OCI-LY7 (cell line): ENCODE data around the gene PLCB1. TPM values are rescaled to one million over a fixed set of nuclear protein-coding genes. Genes with fewer than 3 reads are reported as not detected.

Experiments
- BruUV-seq: library from RNA; stranded (reverse); fragments of 400-500 nt; replicated peaks from 2 replicates; lab custom pipeline; 2021; lab: Mats Ljungman, UMichigan
- CTCF ChIA-PET: fragments of 300-600 bp; sonication (Branson Sonifier 250); formaldehyde crosslinking; loops from one replicate; lab custom pipeline; 2022; ENCODE audit warnings: antibody characterized with exemption; ENCODE audit not compliant: unreplicated experiment; lab: Charles Lee
- POLR2A ChIA-PET: fragments of 300-600 bp; sonication (Branson Sonifier 250); formaldehyde crosslinking; loops from one replicate; lab custom pipeline; 2022; ENCODE audit warnings: antibody characterized with exemption; lab: Charles Lee
- DNase-seq: peaks from one replicate; pipeline ENCODE4 v3.0.0-alpha.2; 2015; ENCODE audit warnings: low spot score
- H2AFZ ChIP-seq: fragments of 200-600 bp; sonication (generic), shearing (Covaris generic); 2 replicates; pipeline ENCODE4 v1.6.1; 2014; ENCODE audit warnings: mild to moderate bottlenecking, antibody characterized with exemption, low read length, moderate library complexity
- H3K27ac ChIP-seq: fragments of 200-600 bp; sonication (generic); 2 replicates; pipeline ENCODE4 v1.5.1; 2014; ENCODE audit warnings: mixed run types, low read depth, mild to moderate bottlenecking, moderate library complexity, low read length, inconsistent platforms; ENCODE audit not compliant: poor library complexity, severe bottlenecking
- H3K36me3 ChIP-seq: fragments of 200-600 bp; sonication (generic); 2 replicates; pipeline ENCODE4 v1.6.1; 2014; ENCODE audit warnings: mild to moderate bottlenecking, antibody characterized with exemption, low read length, moderate library complexity, mixed read lengths; ENCODE audit not compliant: insufficient read depth
- H3K4me1 ChIP-seq: fragments of 200-600 bp; sonication (generic); 2 replicates; pipeline ENCODE4 v1.5.1; 2014; ENCODE audit warnings: mild to moderate bottlenecking, low read length; ENCODE audit not compliant: insufficient read depth, poor library complexity, severe bottlenecking
- H3K4me2 ChIP-seq: fragments of 200-600 bp; sonication (generic); 2 replicates; pipeline ENCODE4 v1.6.1; 2014; ENCODE audit warnings: mild to moderate bottlenecking, low read length
- H3K4me3 ChIP-seq: fragments of 200-600 bp; sonication (generic); 2 replicates; pipeline ENCODE4 v1.5.1; 2014; ENCODE audit warnings: mild to moderate bottlenecking, low read depth, low read length; ENCODE audit not compliant: poor library complexity, severe bottlenecking
- H3K79me2 ChIP-seq: fragments of 200-600 bp; sonication (generic); 2 replicates; pipeline ENCODE4 v1.6.1; 2016; ENCODE audit warnings: low read depth, mild to moderate bottlenecking, low read length, moderate library complexity, mixed read lengths; ENCODE audit not compliant: insufficient read depth
- H3K9me2 ChIP-seq: fragments of 200-600 bp; sonication (generic); 2 replicates; pipeline ENCODE4 v1.6.1; 2016; ENCODE audit warnings: mild to moderate bottlenecking, low read length, mixed read lengths; ENCODE audit not compliant: insufficient read depth
- H3K9me3 ChIP-seq: fragments of 200-600 bp; sonication (generic); 2 replicates; pipeline ENCODE4 v1.6.1; 2014; ENCODE audit warnings: mild to moderate bottlenecking, mixed run types, low read length, mixed read lengths
- H4K20me1 ChIP-seq: fragments of 200-600 bp; sonication (generic); 2 replicates; pipeline ENCODE4 v1.6.1; 2014; ENCODE audit warnings: mild to moderate bottlenecking, antibody characterized with exemption, low read length, moderate library complexity, mixed read lengths; ENCODE audit not compliant: insufficient read depth
- EZH2phosphoT487 ChIP-seq: fragments of 200-600 bp; sonication (generic); IDR thresholded peaks from 2 replicates; pipeline ENCODE4 v1.6.1; 2018; ENCODE audit warnings: low read depth, borderline replicate concordance, mild to moderate bottlenecking, mixed run types, antibody characterized with exemption, low read length, moderate library complexity, mixed read lengths
- intact Hi-C: fragments of 100-400 bp; cut with micrococcal nuclease; formaldehyde crosslinking; loops from one replicate; pipeline ENCODE4 v1.10.0; 2022; ENCODE audit not compliant: unreplicated experiment
- total RNA-seq, 2 experiments: library from RNA; depleted of rRNA in 1 of 2; stranded (reverse); fragments of >200 nt in 1 of 2; shearing (Covaris generic) in 1 of 2; gene quantifications; 2 replicates each; pipeline ENCODE4 v1.2.3, GENCODE V29; 2014 to 2022
- TF ChIP-seq, protein P1 (sequence below): fragments of 200-600 bp; sonication (generic); conservative IDR thresholded peaks from 2 replicates; pipeline ENCODE4 v1.5.1; 2014; ENCODE audit warnings: mild to moderate bottlenecking, antibody characterized with exemption, low read length, moderate library complexity, mixed read lengths

The PLCB1 gene
- total RNA-seq, 2 experiments from 2014 or later, result 14.6 to 30.5 TPM

DNA sequence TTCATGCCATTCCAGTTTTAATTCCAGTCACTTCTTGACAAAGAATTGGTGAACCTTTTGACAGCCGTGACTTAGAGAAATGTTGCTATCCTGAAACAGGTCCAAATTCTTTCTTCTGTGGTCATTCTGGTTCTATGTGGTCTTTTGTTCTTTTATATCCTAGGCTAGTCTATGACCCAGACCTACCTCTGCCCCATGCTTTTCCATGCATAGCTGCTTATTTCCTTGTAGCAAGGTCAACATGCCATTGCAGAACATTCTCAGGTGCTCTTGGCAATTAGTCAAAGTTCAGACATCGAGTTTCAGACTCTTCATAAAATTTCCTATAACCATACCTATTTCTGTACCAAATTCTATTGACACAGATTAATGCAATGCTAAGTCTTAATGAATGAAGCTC is 202.6 kb downstream of the PLCB1 start:
- intact Hi-C loops, result no loop called here
- POLR2A ChIA-PET, result interaction anchor here (0.6 kb wide), 1 partner anchor 66 kb away, joined by 4 read pairs; no protein-coding TSS in a partner anchor
- no peak overlapping the region for H3K4me2 ChIP-seq

GRCh38 chr20:8335059-8335458 is 203.0 kb downstream of the PLCB1 start:
- BruUV-seq, result no TSS peak
- CTCF ChIA-PET, result no interaction called here
- Histone ChIP-seq H3K9me3 (no peaks in the 10 kb centered on the region), H3K4me3 (no peak overlapping the region), H2AFZ (no peak overlapping the region), H4K20me1 (no peaks in the 10 kb centered on the region), H3K36me3 (no peaks in the 10 kb centered on the region), H3K4me1 (no peaks in the 10 kb centered on the region), H3K4me2 (no peak overlapping the region), H3K9me2 (no peaks in the 10 kb centered on the region), H3K27ac (no peak overlapping the region), H3K79me2 (no peaks in the 10 kb centered on the region)
- TF ChIP-seq EZH2phosphoT487, result no peak
- TF ChIP-seq, protein P1, sequence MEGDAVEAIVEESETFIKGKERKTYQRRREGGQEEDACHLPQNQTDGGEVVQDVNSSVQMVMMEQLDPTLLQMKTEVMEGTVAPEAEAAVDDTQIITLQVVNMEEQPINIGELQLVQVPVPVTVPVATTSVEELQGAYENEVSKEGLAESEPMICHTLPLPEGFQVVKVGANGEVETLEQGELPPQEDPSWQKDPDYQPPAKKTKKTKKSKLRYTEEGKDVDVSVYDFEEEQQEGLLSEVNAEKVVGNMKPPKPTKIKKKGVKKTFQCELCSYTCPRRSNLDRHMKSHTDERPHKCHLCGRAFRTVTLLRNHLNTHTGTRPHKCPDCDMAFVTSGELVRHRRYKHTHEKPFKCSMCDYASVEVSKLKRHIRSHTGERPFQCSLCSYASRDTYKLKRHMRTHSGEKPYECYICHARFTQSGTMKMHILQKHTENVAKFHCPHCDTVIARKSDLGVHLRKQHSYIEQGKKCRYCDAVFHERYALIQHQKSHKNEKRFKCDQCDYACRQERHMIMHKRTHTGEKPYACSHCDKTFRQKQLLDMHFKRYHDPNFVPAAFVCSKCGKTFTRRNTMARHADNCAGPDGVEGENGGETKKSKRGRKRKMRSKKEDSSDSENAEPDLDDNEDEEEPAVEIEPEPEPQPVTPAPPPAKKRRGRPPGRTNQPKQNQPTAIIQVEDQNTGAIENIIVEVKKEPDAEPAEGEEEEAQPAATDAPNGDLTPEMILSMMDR, result no peak
- DNase-seq, result no peak
- intact Hi-C loops, result no loop called here
- POLR2A ChIA-PET, result interaction anchor here (0.6 kb wide), 1 partner anchor 66 kb away, joined by 4 read pairs; no protein-coding TSS in a partner anchor

More for the DNA sequence above, 202.6 kb downstream of the PLCB1 start:
- H3K79me2 ChIP-seq, result no peaks in the 10 kb centered on the region
- no peaks in the 10 kb centered on the region for H3K36me3 ChIP-seq
- no peaks in the 10 kb centered on the region for H3K9me2 ChIP-seq
- H4K20me1 ChIP-seq, result no peaks in the 10 kb centered on the region
- CTCF ChIA-PET, result interaction anchor here (0.6 kb wide), 1 partner anchor 349 kb away, joined by 3 read pairs; no protein-coding TSS in a partner anchor
- H3K27ac ChIP-seq, result no peak overlapping the region
- no peak overlapping the region for H2AFZ ChIP-seq
- BruUV-seq, result no TSS peak
- DNase-seq, result no peak
- TF ChIP-seq EZH2phosphoT487, result no peak
- TF ChIP-seq, protein P1, result no peak
- H3K4me3 ChIP-seq, result no peak overlapping the region
- H3K9me3 ChIP-seq, result no peaks in the 10 kb centered on the region
- H3K4me1 ChIP-seq, result no peaks in the 10 kb centered on the region

- BruUV-seq, result no TSS peak
- no peak for TF ChIP-seq EZH2phosphoT487
- TF ChIP-seq, protein P1, result no peak
- H3K4me1 ChIP-seq, result no peaks in the 10 kb centered on the region
- no peaks in the 10 kb centered on the region for H3K9me3 ChIP-seq
- no peaks in the 10 kb centered on the region for H3K9me2 ChIP-seq
- H3K36me3 ChIP-seq, result no peaks in the 10 kb centered on the region
- DNase-seq, result no peak
- POLR2A ChIA-PET, result no interaction called here
- H3K4me3 ChIP-seq, result no peak overlapping the region
- intact Hi-C loops, result no loop called here
- no peak overlapping the region for H3K4me2 ChIP-seq
- H3K27ac ChIP-seq, result no peak overlapping the region
- H4K20me1 ChIP-seq, result no peaks in the 10 kb centered on the region
- H3K79me2 ChIP-seq, result no peaks in the 10 kb centered on the region
- H2AFZ ChIP-seq, result no peak overlapping the region
- CTCF ChIA-PET, result no interaction called here
These were observed 203.6 kb downstream of the PLCB1 start for GRCh38 chr20:8335495-8336195.
